ENCODE measurements around the gene GTSF1L. TPM values are rescaled to one million over a fixed set of nuclear protein-coding genes. Genes with fewer than 3 reads are reported as not detected.
"Not testable (repeated sequence)": the region's sequence is repeated elsewhere in the genome, so short reads cannot be mapped to it uniquely, and the experiment has no call there.

GTSF1L gene
- total RNA-seq, 4 donors from 2014 or later = not detected

DNA sequence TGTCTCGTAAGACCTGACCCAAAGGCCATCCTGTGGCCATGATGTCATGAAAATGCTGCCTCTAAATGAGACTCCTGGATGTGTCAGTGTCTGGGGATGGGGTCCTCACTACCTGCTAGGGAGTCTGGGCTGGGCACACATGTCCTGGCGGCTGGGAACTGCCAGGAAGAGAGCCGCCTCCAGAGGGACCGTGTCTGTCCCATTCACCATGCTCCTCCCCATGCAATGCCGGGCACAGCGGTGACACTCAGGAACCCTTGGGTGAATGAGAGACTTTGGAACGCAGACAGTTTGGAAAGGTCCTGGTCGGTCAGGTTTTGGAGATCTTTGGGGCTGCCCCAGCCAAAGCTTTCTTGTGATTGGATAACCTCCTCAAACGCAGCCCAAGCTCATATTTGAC is 40.1 kb upstream of the GTSF1L start:
- no peak for TF ChIP-seq EP300 (IDR thresholded peaks at IDR 0.05)
- TF ChIP-seq, protein P1, sequence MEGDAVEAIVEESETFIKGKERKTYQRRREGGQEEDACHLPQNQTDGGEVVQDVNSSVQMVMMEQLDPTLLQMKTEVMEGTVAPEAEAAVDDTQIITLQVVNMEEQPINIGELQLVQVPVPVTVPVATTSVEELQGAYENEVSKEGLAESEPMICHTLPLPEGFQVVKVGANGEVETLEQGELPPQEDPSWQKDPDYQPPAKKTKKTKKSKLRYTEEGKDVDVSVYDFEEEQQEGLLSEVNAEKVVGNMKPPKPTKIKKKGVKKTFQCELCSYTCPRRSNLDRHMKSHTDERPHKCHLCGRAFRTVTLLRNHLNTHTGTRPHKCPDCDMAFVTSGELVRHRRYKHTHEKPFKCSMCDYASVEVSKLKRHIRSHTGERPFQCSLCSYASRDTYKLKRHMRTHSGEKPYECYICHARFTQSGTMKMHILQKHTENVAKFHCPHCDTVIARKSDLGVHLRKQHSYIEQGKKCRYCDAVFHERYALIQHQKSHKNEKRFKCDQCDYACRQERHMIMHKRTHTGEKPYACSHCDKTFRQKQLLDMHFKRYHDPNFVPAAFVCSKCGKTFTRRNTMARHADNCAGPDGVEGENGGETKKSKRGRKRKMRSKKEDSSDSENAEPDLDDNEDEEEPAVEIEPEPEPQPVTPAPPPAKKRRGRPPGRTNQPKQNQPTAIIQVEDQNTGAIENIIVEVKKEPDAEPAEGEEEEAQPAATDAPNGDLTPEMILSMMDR (IDR thresholded peaks at IDR 0.05) = no peak
- no peak for TF ChIP-seq POLR2A (IDR thresholded peaks at IDR 0.05)
- H3K4me3 ChIP-seq = no peak overlapping the region
- no peak overlapping the region for H3K27ac ChIP-seq
- no peaks in the 10 kb centered on the region for H3K9me3 ChIP-seq
- H3K36me3 ChIP-seq = no peaks in the 10 kb centered on the region
- no peak for DNase-seq (ENCODE audit: low spot score in 2 of 2)
- 52% methylated on average over 8 of the region's 9 CpGs for WGBS
- peaks cover 47% of the 10 kb centered on the region for H3K27me3 ChIP-seq
- peaks cover 10% of the 10 kb centered on the region for H3K4me1 ChIP-seq

DNA sequence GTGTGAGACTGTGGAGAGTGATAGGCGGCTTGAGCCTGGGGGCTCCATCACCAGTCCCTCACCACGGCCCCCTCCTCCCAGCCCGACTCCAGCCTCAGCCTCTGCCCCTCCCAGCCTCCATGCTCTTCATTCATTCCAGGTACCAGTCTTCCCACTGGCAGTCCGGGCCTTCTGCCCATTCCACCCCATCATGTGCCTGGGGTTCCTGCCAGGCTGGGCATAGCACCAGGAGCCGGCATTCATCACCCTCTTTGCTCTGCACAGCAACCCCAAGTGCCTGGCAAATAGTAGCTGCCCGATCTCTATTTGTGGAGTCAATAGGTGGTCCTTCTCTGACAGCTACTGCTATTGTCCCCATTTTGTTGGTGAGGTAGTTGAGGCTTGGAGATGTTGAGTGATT is 39.6 kb upstream of the GTSF1L start:
- Histone ChIP-seq H3K9me3 (no peaks in the 10 kb centered on the region), H3K4me3 (no peak overlapping the region), H3K27ac (no peak overlapping the region), H3K36me3 (no peaks in the 10 kb centered on the region), H3K27me3 (peaks cover 45% of the 10 kb centered on the region), H3K4me1 (peaks cover 10% of the 10 kb centered on the region)
- no peak for DNase-seq (ENCODE audit: low spot score in 2 of 2)
- WGBS = 31% methylated on average over 4 of the region's 6 CpGs
- TF ChIP-seq POLR2A (IDR thresholded peaks at IDR 0.05) (no peak), EP300 (IDR thresholded peaks at IDR 0.05) (no peak), POLR2AphosphoS5 (IDR thresholded peaks at IDR 0.05) (no peak)
- TF ChIP-seq, protein P1 (IDR thresholded peaks at IDR 0.05) = no peak

DNA sequence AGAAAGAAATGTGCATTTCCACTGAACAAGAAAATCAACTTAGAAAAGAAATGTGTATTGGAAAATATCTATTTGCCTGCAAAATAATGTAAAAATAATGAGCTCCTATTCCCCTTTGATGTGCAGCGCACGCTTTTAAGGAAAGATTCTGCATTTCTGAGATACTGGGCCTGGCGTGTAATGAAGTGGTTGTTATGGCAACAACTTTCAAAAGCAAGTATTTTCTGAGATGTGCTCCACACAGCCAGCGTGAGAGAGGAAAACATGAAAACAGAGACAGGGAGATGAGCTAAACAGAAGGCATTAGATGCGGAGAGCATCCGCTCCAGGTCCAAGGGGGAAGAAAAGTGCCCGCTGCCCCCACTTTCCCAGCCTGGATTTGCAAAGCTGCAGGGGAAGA is 39.1 kb upstream of the GTSF1L start:
- WGBS = 33% methylated on average over 7 of the region's 7 CpGs
- no peaks in the 10 kb centered on the region for H3K36me3 ChIP-seq
- TF ChIP-seq POLR2A (IDR thresholded peaks at IDR 0.05) (no peak), EP300 (IDR thresholded peaks at IDR 0.05) (no peak), POLR2AphosphoS5 (IDR thresholded peaks at IDR 0.05) (no peak)
- TF ChIP-seq, protein P1 (IDR thresholded peaks at IDR 0.05) = no peak
- peaks cover 43% of the 10 kb centered on the region for H3K27me3 ChIP-seq
- no peaks in the 10 kb centered on the region for H3K9me3 ChIP-seq
- no peak for DNase-seq (ENCODE audit: low spot score in 2 of 2)
- H3K4me1 ChIP-seq = peaks cover 10% of the 10 kb centered on the region
- H3K4me3 ChIP-seq = no peak overlapping the region
- H3K27ac ChIP-seq = no peak overlapping the region

DNA sequence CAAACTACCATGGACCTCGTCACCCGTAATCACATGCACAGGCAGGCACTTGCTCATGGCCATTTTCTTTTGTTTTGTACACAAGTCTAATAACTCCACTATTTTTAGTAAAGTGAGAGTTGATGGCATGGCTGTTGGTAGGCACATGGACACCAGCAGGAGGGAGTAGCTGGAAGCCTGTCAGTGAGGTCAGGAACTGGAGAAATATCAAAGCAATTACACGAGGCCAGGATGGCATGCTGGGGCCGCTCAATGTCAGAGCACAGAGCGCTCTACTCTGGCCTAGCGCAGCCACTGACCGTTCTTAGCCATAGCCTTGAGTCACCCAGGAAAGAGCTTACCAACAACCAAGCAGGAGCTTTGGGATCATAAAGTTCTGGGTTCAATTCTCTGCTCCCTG is 36.1 kb upstream of the GTSF1L start:
- TF ChIP-seq POLR2AphosphoS5 (IDR thresholded peaks at IDR 0.05) (no peak), EP300 (IDR thresholded peaks at IDR 0.05) (no peak), POLR2A (IDR thresholded peaks at IDR 0.05) (no peak)
- TF ChIP-seq, protein P1 (IDR thresholded peaks at IDR 0.05) = no peak
- Histone ChIP-seq H3K9me3 (no peaks in the 10 kb centered on the region), H3K27me3 (peaks cover 36% of the 10 kb centered on the region), H3K27ac (no peak overlapping the region), H3K4me1 (peaks cover 10% of the 10 kb centered on the region), H3K4me3 (no peak overlapping the region), H3K36me3 (no peaks in the 10 kb centered on the region)
- no peak for DNase-seq (ENCODE audit: low spot score in 2 of 2)
- WGBS = 90% methylated on average over 7 of the region's 7 CpGs

DNA sequence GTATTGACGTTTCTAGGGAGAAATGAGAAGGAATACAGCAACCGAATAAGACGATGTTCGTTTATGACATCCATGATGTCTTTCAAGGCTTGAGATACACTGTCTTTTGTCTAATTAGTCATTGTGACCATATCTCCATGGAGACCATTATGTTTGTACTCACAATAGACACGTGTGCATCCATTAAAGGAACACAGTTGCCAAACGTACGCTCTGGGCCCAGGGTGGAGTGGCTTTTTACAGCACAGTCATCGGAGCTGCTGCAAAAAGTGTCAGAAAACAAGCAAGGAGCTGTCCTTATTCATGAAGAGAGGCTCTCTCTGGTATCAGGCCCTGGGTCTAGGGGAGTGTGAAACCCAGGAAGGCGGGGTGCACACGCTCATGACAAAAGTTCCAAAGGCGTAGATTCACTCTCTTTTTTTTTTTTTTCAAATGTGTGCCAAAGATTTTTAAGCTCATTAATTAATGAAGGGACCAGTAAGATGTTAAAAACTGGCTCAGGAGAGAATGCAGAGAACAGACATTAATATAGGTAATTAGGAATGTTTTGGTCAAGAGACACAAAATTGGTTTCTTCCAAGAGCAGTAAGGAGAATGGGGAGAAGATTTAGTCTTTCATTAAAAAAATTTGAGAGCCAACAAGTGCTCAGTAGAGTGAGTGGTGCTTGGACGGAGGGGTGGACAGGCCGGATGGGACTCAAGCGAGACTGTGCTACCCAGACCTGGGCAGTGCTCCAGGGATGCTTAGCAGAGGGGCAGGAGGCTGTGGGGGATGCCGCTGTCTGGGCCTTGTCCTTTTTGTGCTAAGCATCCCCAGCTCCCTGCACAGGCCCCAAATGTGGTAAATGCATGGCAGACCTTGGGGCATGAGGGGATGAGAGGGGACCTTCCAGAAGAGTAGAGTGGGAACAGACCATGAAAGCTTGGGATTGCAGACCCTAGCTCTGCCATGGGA is 34.9 kb upstream of the GTSF1L start:
- Histone ChIP-seq H3K27me3 (peaks cover 26% of the 10 kb centered on the region), H3K9me3 (no peaks in the 10 kb centered on the region), H3K27ac (no peak overlapping the region), H3K4me3 (no peak overlapping the region), H3K4me1 (peaks cover 2% of the 10 kb centered on the region), H3K36me3 (no peaks in the 10 kb centered on the region)
- TF ChIP-seq, protein P1 (IDR thresholded peaks at IDR 0.05) = no peak
- TF ChIP-seq POLR2AphosphoS5 (IDR thresholded peaks at IDR 0.05) (no peak), POLR2A (IDR thresholded peaks at IDR 0.05) (no peak), EP300 (IDR thresholded peaks at IDR 0.05) (no peak)
- 62% methylated on average over 15 of the region's 15 CpGs for WGBS
- DNase-seq (ENCODE audit: low spot score in 2 of 2) = no peak

DNA sequence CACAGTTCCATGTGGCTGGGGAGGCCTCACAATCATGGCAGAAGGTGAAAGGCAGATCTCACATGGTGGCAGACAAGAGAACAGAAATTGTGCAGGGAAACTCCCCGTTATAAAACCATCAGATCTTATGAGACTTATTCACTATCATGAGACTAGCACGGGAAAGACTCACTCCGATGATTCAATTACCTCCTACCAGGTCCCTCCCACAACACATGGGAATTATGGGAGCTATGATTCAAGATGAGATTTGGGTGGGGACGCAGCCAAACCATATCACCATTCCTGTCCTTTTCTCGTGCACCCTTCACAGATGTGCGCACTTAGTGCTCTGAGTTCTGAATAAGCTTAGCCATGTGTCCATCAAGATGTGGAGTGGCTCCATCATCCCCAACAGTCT is 31.1 kb upstream of the GTSF1L start:
- DNase-seq (ENCODE audit: low spot score in 2 of 2); H3K27me3 ChIP-seq; H3K4me3 ChIP-seq; H3K36me3 ChIP-seq; H3K9me3 ChIP-seq; H3K27ac ChIP-seq; H3K4me1 ChIP-seq: not testable (repeated sequence)
- WGBS = 82% methylated on average over 6 of the region's 6 CpGs
